Esophagus (tissue), 2 donors: ENCODE data around the gene POC1B. TPM values are rescaled to one million over a fixed set of nuclear protein-coding genes. Genes with fewer than 3 reads are reported as not detected.
A peak's percentile ranks its signal among the peaks of the same experiment; 100 is the strongest.

ENCODE experiments used
- H3K27ac ChIP-seq, 2 donors: one replicate each; pipeline ENCODE4 v1.5.1; 2013; ENCODE audit warnings: low read depth in 2 of 2, mild to moderate bottlenecking in 2 of 2, inconsistent platforms in 1 of 2, low read length in 1 of 2, moderate library complexity in 1 of 2
- H3K27me3 ChIP-seq, 2 donors: one replicate each; pipeline ENCODE4 v1.6.1; 2013; ENCODE audit warnings: low read length in 2 of 2, control low read depth in 1 of 2, mild to moderate bottlenecking in 1 of 2; ENCODE audit not compliant: insufficient read depth in 2 of 2, control insufficient read depth in 1 of 2
- H3K36me3 ChIP-seq, 2 donors: one replicate each; pipeline ENCODE4 v1.6.1; 2013; ENCODE audit warnings: low read length in 1 of 2; ENCODE audit not compliant: control insufficient read depth in 2 of 2, insufficient read depth in 2 of 2
- H3K4me1 ChIP-seq, 2 donors: one replicate each; pipeline ENCODE4 v1.6.1; 2013; ENCODE audit warnings: low read length in 1 of 2; ENCODE audit not compliant: control insufficient read depth in 2 of 2, insufficient read depth in 2 of 2
- H3K4me3 ChIP-seq, 2 donors: one replicate each; pipeline ENCODE4 v1.5.1; 2013; ENCODE audit warnings: low read length in 2 of 2, mild to moderate bottlenecking in 2 of 2, low read depth in 1 of 2, moderate library complexity in 1 of 2
- H3K9me3 ChIP-seq, 2 donors: one replicate each; pipeline ENCODE4 v1.6.1; 2013; ENCODE audit warnings: mild to moderate bottlenecking in 2 of 2, low read depth in 1 of 2, low read length in 1 of 2, moderate library complexity in 1 of 2; ENCODE audit not compliant: control insufficient read depth in 2 of 2, insufficient read depth in 1 of 2
- WGBS, 2 donors: extraction: QIAGEN DNeasy Blood & Tissue Kit; methylation state at CpG; one replicate each; pipeline ENCODE4 v1.1.7; 2013; 5-methylcytosine and 5-hydroxymethylcytosine counted together
- polyA plus RNA-seq, 2 donors: library from polyadenylated mRNA; stranded (reverse); fragments of 200-250 nt; gene quantifications; one replicate each; pipeline ENCODE4 v1.2.3, GENCODE V29; 2013
- donor health status: healthy with polysubstance abuse.
- donor health status: Bipolar disorder and iron deficiency.

POC1B gene
- polyA plus RNA-seq, 2 donors, result 4.0 to 5.5 TPM

DNA sequence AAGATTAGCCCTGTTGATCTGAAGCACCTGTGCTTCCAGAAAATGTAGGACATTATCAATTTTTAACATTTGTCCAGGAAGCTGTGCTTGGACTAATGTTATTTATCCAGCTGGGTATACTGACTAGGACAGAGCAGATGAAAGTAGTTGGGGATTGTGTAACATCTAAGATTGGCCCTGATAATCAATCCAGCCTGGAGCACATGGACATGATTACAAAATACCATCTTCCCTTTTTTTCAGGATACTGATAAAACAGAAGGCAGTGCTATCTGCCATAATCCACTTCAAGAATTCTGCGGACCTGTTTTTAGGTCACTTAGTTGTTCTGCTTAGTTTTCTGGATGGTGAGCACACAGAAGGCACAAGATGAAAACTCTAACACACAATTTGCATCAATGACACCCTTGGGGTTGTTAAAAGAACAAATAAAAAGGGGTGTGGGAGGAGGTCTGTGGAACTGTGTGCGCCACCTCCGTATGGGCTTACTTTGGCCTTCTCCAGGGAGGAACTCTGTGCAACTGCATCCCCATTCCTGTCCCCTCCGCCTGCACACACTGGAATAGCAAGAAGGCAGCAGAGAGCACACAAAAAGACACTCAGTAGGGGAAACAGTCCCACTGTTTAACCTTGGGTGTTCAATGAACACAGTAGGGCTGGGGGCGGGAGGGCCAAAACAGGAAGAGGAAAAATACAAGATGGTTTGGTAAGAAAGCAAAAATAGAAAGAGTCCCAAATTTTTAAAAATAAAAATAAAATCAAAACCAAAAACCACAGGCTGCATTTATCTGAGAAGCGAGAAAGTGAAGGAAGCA lies 142.4 kb downstream of the POC1B start:
- Histone ChIP-seq H3K36me3 (no peaks in the 10 kb centered on the region), H3K4me1 (peaks cover 2 to 5% of the 10 kb centered on the region in 2 donors), H3K27me3 (no peaks in the 10 kb centered on the region), H3K4me3 (no peak overlapping the region), H3K27ac (peak overlapping the region; percentile 48 to 79), H3K9me3 (no peaks in the 10 kb centered on the region)
- WGBS, 2 donors, result 66 to 69% methylated on average over 6 of the region's 6 CpGs

DNA sequence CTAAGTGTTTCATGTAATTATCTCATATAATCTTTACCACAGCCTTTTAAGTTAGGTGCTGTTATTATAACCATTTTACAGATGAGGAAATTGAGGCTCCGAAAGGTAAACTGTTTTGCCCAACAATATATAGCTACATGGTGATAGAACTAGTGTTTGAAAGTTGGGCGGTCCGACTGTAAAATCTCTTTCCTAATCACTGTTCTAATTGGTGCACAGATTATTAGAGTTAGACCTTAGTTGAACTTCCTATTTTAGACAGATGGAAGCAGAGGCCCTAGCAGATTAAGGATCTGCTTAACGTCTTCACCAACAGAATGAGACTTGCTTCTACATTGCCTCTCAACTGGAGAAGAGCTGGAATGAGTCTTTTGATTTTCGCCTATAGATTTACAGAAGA lies 143.5 kb downstream of the POC1B start:
- no peak overlapping the region for H3K27ac ChIP-seq
- no peak overlapping the region for H3K4me3 ChIP-seq
- H3K9me3 ChIP-seq, result no peaks in the 10 kb centered on the region
- no peaks in the 10 kb centered on the region for H3K27me3 ChIP-seq
- peaks cover 2 to 5% of the 10 kb centered on the region in 2 donors for H3K4me1 ChIP-seq
- 80 to 85% methylated on average over 5 of the region's 5 CpGs for WGBS, 2 donors
- no peaks in the 10 kb centered on the region for H3K36me3 ChIP-seq

DNA sequence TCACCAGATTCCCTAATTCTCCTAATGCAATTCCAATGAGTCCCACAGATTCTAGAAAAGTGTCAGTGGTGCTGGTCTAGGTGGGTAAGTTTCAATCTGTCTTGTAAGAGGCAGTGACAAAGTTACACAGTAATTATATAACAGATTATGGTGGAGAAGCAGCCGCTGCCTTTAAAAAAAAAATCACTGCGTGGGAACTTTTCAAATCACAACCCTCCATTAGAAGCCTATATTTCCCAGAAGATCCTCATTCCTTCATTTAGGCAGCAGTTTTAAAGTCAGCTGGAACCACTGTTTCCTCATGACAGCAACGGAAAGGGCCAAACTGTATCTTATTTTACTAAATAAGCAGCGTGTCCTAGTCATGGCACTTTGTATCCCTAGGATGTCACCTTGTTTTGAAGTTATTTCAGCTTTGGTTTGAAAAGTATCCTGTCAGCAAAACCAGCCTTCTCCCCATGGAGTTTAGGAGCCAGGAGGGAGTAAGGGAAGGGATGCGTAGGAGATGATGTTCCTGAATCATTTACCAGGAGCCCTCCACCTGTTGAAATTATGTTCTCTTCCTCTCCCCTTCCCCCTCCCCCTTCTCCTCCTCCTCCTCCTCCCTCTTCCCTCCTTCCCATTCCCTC lies 145.9 kb downstream of the POC1B start:
- H3K9me3 ChIP-seq, result peaks cover 0 to 2% of the 10 kb centered on the region in 2 donors
- peaks cover 0 to 4% of the 10 kb centered on the region in 2 donors for H3K4me1 ChIP-seq
- H3K27me3 ChIP-seq, result no peaks in the 10 kb centered on the region
- H3K4me3 ChIP-seq, result no peak overlapping the region
- 87 to 91% methylated on average over 5 of the region's 5 CpGs for WGBS, 2 donors
- no peaks in the 10 kb centered on the region for H3K36me3 ChIP-seq
- no peak overlapping the region for H3K27ac ChIP-seq

DNA sequence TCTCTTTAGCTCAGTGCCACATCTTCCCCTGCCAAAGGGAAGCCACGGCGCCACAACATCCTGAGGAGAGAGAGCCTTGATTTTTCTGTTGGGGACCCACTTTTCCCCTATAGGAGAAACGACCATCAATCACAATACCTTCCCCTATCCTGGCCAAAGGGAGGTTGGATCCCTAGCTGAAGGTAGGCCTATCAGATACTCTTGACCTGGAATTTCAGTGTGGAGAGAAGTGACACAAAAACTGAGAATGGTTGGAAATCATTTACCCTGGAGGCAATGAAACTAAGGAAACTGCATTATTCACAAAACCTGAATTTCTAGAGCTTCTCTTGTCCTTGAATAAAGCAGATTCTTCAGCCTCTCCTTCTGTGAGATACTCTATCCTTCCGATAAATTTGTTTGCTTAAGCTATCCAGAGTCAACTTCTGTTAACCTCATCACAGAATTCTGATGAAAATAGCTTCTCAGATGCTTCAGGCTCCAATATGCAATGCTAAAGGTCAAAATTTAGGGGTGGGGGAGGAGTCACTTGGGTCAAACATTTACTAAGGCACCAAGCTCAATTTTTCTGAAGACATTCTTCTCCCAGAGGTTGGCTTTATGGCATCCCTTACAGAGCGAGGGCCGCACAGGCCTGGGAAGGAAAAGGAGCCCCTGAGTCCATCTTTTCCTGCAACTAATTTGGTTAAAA lies 146.6 kb downstream of the POC1B start:
- 76 to 79% methylated on average over 6 of the region's 6 CpGs for WGBS, 2 donors
- Histone ChIP-seq H3K36me3 (no peaks in the 10 kb centered on the region), H3K4me1 (peaks cover 0 to 4% of the 10 kb centered on the region in 2 donors), H3K9me3 (peaks cover 0 to 2% of the 10 kb centered on the region in 2 donors), H3K27me3 (no peaks in the 10 kb centered on the region), H3K4me3 (no peak overlapping the region), H3K27ac (no peak overlapping the region)

DNA sequence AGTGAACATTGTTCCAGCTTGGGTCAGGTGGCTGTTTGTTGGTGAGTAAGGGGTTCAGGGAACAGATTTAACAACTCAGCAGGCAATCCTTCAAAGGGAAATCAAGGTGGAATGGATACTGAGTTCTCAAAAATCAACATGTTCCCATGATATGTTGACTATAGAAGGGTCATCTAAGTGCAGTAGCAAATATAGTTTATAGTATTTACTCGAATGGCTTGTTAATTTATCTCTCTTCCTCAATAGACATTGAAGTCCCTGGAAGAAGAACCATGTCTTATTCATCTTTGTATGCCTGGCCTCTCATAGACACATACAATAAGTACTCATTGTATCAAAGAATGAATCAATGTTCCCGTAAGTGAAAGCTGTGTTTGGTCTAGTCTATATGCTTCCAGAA lies 149.0 kb downstream of the POC1B start:
- Histone ChIP-seq H3K4me1 (peaks cover 0 to 6% of the 10 kb centered on the region in 2 donors), H3K9me3 (peaks cover 0 to 2% of the 10 kb centered on the region in 2 donors), H3K4me3 (no peak overlapping the region), H3K27me3 (no peaks in the 10 kb centered on the region), H3K36me3 (no peaks in the 10 kb centered on the region), H3K27ac (no peak overlapping the region)
- 90 to 92% methylated on average over 2 of the region's 2 CpGs for WGBS, 2 donors

DNA sequence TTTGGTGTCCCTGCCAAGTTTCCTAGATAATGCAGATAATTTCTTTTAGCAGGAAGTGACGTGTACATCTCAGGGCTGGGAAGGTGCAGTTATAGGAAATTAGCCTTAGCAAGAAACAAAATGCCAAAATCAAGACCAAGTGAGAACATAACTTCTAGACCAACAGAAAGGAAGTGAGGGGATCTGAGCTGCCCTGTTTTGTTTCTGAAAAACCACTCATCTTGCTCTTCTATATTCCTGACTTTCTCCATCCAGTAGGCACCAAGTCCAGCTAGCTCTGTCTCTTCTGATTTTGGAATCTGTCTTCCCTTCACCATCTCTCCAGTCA lies 149.7 kb downstream of the POC1B start:
- no peak overlapping the region for H3K27ac ChIP-seq
- 70 to 76% methylated on average over 1 of the region's 1 CpG for WGBS, 2 donors
- no peak overlapping the region for H3K4me3 ChIP-seq
- peaks cover 0 to 2% of the 10 kb centered on the region in 2 donors for H3K9me3 ChIP-seq
- no peaks in the 10 kb centered on the region for H3K36me3 ChIP-seq
- peaks cover 0 to 6% of the 10 kb centered on the region in 2 donors for H3K4me1 ChIP-seq
- no peaks in the 10 kb centered on the region for H3K27me3 ChIP-seq

DNA sequence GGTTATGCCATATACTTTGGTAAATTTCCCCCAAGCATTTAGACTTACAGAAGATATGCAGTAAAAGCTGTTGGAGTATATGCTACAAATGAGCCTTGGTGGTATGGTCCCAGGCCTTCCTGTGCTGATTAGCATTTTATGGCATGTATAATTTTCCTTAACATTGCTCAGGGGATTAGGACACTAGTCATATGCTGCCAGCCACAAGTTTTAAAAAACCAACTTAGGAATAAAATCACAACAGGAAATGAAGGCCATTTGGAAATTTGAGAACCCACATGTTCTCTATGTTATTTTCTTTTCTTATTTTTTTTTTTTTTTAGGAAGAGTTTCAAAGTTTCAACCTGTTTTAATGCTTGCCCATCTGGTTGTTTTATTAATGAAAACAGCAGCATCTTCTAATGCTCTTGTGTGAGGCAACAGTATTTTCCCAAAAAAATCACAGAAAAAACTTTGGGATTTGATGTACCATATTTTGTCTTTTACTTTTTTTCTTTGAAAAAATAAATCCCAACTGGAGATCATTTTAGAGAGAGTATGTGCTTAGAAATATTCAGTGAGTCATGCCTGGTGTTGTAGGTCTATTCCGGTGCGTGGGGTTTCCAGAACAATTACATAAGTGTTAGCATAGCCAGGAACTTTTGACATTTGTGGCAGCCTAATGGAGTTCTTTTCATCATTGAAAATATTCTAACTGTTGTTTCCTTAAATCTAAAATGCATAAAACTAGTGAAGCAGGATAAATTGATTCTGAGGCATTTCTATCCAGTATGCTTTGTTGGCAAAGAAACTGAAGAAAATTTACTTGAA lies 151.9 kb downstream of the POC1B start:
- Histone ChIP-seq H3K27ac (no peak overlapping the region), H3K9me3 (peaks cover 0 to 2% of the 10 kb centered on the region in 2 donors), H3K4me3 (no peak overlapping the region), H3K4me1 (peaks cover 0 to 10% of the 10 kb centered on the region in 2 donors), H3K36me3 (no peaks in the 10 kb centered on the region), H3K27me3 (no peaks in the 10 kb centered on the region)
- WGBS, 2 donors, result 14 to 23% methylated on average over 2 of the region's 2 CpGs

DNA sequence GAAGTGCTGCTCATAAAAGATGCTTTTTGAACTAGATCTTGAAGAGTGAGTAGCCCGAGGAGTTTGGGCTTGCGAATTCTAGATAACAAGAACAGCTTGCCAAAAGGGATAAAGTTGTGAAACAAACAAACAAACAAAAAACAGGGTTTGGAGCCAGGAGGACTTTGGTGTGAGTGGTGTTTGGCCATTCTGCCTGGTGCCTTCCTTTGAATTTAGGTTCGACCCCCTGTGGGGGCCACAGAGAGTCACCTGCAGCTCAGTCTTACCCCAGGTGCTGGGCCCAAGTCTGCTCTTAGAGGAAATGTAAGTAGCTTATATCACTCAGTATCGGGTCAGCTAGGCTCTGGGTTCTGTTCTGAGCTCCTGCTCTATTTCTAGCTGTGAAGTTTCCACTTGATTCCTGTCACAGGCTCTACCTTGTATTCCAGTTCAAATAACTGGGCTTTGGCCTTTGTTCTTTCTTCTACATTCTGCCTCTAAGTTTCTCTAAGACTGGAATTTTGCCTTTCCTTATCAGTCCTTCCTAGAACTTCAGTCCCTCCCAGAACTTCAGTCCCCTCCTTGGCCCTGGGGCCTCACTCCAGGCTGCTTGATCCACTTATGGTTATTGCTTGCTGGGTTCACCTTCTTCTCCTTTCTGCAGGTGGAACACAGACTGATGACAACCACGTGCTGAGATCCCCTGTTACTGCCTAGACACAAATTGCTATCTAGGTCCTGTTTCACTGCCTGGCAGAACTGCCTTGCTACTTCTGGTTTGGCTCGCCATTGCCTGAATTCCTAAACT lies 153.1 kb downstream of the POC1B start:
- H3K4me1 ChIP-seq, result peaks cover 0 to 10% of the 10 kb centered on the region in 2 donors

More for the DNA sequence above, 153.1 kb downstream of the POC1B start:
- Histone ChIP-seq H3K36me3 (no peaks in the 10 kb centered on the region), H3K4me3 (no peak overlapping the region), H3K27ac (no peak overlapping the region), H3K9me3 (peaks cover 0 to 2% of the 10 kb centered on the region in 2 donors), H3K27me3 (no peaks in the 10 kb centered on the region)
- WGBS, 2 donors, result 73 to 76% methylated on average over 6 of the region's 6 CpGs
